GM08714 (cell line): ENCODE results near the gene PLCXD1.
"Not testable (repeated sequence)": the region's sequence is repeated elsewhere in the genome, so short reads cannot be mapped to it uniquely, and the experiment has no call there.

Source experiments
- H3K4me3 ChIP-seq: fragments of 200-500 bp; sonication (Bioruptor generic); 2 replicates; pipeline ENCODE4 v1.5.1; 2014; ENCODE audit warnings: mild to moderate bottlenecking, low read length, inconsistent platforms
- ZNF274 ChIP-seq: IDR thresholded peaks from 2 replicates; pipeline ENCODE4 v1.6.1; 2012; ENCODE audit warnings: mild to moderate bottlenecking, low read depth, low read length

PLCXD1 gene

GRCh38 chrX:281166-281999 lies at the start of gene PLCXD1:
Gene PLCXD1 (plus strand): TSS chrX:281381. CDS start chrX:284188, 2,807 bp downstream.
- no peak within 1 kb of the TSS for H3K4me3 ChIP-seq
- no peak for TF ChIP-seq ZNF274

- H3K4me3 ChIP-seq = not testable (repeated sequence)
These were observed 49.4 kb upstream of the PLCXD1 start for GRCh38 chrX:231637-232277.

GRCh38 chrX:232278-232655 lies 48.9 kb upstream of the PLCXD1 start:
- H3K4me3 ChIP-seq = not testable (repeated sequence)

- H3K4me3 ChIP-seq = not testable (repeated sequence)
These were observed 45.0 kb upstream of the PLCXD1 start for GRCh38 chrX:236201-236600.

- H3K4me3 ChIP-seq = no peak overlapping the region; the same call in 1 of the 2 replicates
- TF ChIP-seq ZNF274 = no peak
These were observed 30.2 kb upstream of the PLCXD1 start for GRCh38 chrX:250965-251364.

- not testable (repeated sequence) for H3K4me3 ChIP-seq
These were observed 29.6 kb upstream of the PLCXD1 start for GRCh38 chrX:251396-252243.

GRCh38 chrX:252244-252956 lies 28.8 kb upstream of the PLCXD1 start:
- TF ChIP-seq ZNF274 = no peak
- H3K4me3 ChIP-seq = no peak overlapping the region

GRCh38 chrX:252957-253291 lies 28.3 kb upstream of the PLCXD1 start:
- H3K4me3 ChIP-seq = no peak overlapping the region
- TF ChIP-seq ZNF274 = no peak

- H3K4me3 ChIP-seq = no peak overlapping the region
- no peak for TF ChIP-seq ZNF274
These were observed 27.5 kb upstream of the PLCXD1 start for GRCh38 chrX:253451-254297.

- no peak overlapping the region for H3K4me3 ChIP-seq
- TF ChIP-seq ZNF274 = no peak
These were observed 26.5 kb upstream of the PLCXD1 start for GRCh38 chrX:254630-255215.

- no peak overlapping the region for H3K4me3 ChIP-seq
- TF ChIP-seq ZNF274 = no peak
These were observed 25.3 kb upstream of the PLCXD1 start for GRCh38 chrX:255923-256331.

- not testable (repeated sequence) for H3K4me3 ChIP-seq
These were observed 24.1 kb upstream of the PLCXD1 start for GRCh38 chrX:257054-257453.

GRCh38 chrX:257681-258289 lies 23.4 kb upstream of the PLCXD1 start:
- TF ChIP-seq ZNF274 = no peak
- no peak overlapping the region for H3K4me3 ChIP-seq
